GM12801 (cell line): ENCODE data around the gene ARHGEF2.

Experiments used
- CTCF ChIP-seq: IDR thresholded peaks from one replicate; pipeline ENCODE4 v1.5.1; 2011; ENCODE audit warnings: control low read depth; ENCODE audit not compliant: insufficient read length; ENCODE audit errors: extremely low read depth

Gene ARHGEF2

GRCh38 chr1:155954645-155955044 lies 23.7 kb downstream of the ARHGEF2 start:
- TF ChIP-seq CTCF: no peak

GRCh38 chr1:155952505-155952890 lies 25.8 kb downstream of the ARHGEF2 start:
- TF ChIP-seq CTCF: no peak

DNA sequence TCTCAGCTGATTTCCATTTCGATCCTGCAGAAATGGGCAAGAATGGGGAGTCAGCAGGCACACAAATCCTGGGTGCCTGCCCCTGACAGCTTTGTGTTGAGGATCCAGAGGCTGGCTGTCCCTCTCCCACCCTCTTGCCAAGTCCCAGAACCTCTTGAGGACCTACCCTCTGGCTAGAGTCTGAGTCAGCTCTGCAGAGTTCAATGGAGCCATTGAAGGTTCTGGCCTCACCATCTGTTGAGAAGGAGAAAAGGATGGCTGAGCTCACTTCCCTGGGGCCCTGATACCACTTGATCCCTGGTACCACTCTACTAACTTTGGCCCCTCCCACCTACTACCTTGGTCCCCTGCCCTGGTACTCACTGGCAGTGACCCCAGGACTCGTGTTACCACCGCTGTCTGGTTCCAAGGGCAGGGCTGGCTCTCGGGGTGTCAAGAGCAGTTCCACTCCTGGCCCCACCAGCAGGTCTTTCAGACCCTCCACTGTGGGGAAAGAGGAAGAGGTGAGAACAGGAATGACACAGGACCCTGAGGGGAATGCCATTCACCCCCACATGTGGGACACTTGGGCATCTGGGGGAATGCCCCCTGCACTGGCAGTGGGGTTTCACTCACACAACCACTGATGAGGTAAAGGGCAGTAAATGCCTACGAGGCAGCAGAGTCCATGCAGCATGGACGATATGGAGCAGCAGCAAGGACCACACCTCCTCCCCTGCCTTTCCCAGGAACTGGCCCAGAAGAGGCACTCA lies 26.4 kb downstream of the ARHGEF2 start:
- TF ChIP-seq CTCF: no peak

- no peak for TF ChIP-seq CTCF
These were observed 27.5 kb downstream of the ARHGEF2 start for GRCh38 chr1:155950829-155951228.

GRCh38 chr1:155947741-155948140 lies 30.6 kb downstream of the ARHGEF2 start:
- TF ChIP-seq CTCF: no peak

DNA sequence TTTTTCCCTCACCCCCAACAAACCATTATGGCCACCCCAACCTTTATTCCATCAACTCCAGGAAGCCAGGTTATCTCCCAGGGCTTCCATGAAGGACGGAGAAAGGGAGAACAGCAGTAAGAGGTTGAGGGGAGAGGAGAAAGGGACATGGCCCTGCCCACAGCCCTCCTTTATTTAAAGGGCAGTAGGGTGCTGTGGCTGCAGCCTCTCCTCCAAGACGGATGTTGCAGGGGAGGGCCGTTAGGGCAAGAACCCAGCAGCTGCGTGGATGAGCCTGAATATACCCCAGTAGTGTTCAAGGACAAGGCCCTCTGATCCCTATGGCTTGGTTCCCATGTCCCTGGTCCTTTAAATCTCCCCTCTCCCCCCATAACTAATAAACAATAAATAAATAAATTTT lies 31.1 kb downstream of the ARHGEF2 start:
- no peak for TF ChIP-seq CTCF

- no peak for TF ChIP-seq CTCF
These were observed 31.6 kb downstream of the ARHGEF2 start for GRCh38 chr1:155946633-155947219.
